Fibroblast of mammary gland (primary cell): Measurements from ENCODE around the gene OR5L1.

Experiments
- DNase-seq: peaks from one replicate; pipeline ENCODE4 v3.0.0-alpha.2; 2010; ENCODE audit warnings: low read depth
- H3K4me3 ChIP-seq: 2 replicates; pipeline ENCODE4 v1.5.1; 2011; ENCODE audit warnings: low read depth, mild to moderate bottlenecking, low read length, moderate library complexity; ENCODE audit not compliant: control insufficient read depth
- CTCF ChIP-seq: conservative IDR thresholded peaks from 2 replicates; pipeline ENCODE4 v1.5.1; 2011; ENCODE audit warnings: low read depth, low read length, inconsistent platforms; ENCODE audit not compliant: control insufficient read depth, insufficient read depth

Gene OR5L1

GRCh38 chr11:55826919-55827318, 15.8 kb downstream of the OR5L1 start, which contains the start of gene OR5L2:
OR5L2 (plus strand) TSS chr11:55827219; CDS start chr11:55827219, 0 bp downstream.
- no peak within 1 kb of the TSS for H3K4me3 ChIP-seq
- DNase-seq: no peak
- no peak for TF ChIP-seq CTCF

- no peak within 1 kb of the TSS for H3K4me3 ChIP-seq
- no peak for TF ChIP-seq CTCF
- no peak for DNase-seq
These were observed 27.3 kb downstream of the OR5L1 start, which contains the start of gene OR5D16 for GRCh38 chr11:55838452-55838851. OR5D16 (plus strand) TSS chr11:55838752; CDS start chr11:55838752, 0 bp downstream.

GRCh38 chr11:55847453-55847852, 36.3 kb downstream of the OR5L1 start:
- TF ChIP-seq CTCF: no peak
- H3K4me3 ChIP-seq: no peak overlapping the region

GRCh38 chr11:55849037-55849436, 37.9 kb downstream of the OR5L1 start:
- no peak overlapping the region for H3K4me3 ChIP-seq
- no peak for DNase-seq
- TF ChIP-seq CTCF: no peak

More at GRCh38 chr11:55847453-55847852, 36.3 kb downstream of the OR5L1 start:
- DNase-seq: no peak

GRCh38 chr11:55852141-55852540, 41.0 kb downstream of the OR5L1 start:
- DNase-seq: no peak
- TF ChIP-seq CTCF: no peak
- H3K4me3 ChIP-seq: no peak overlapping the region

- no peak overlapping the region for H3K4me3 ChIP-seq
- TF ChIP-seq CTCF: no peak
- DNase-seq: no peak
These were observed 43.5 kb downstream of the OR5L1 start for GRCh38 chr11:55854704-55855103.
